Uterus (tissue), 2 donors: Measurements from ENCODE around the gene ART1.

ENCODE experiments used
- POLR2A ChIP-seq, 2 donors: fragments of 450-650 bp; IDR thresholded peaks; one replicate each; pipeline ENCODE4 v1.6.1; 2016; ENCODE audit warnings: antibody characterized with exemption in 2 of 2, mild to moderate bottlenecking in 1 of 2, moderate library complexity in 1 of 2
- TF ChIP-seq, protein P1 (sequence below), 4 experiments: fragments of 200-600 bp in 2 of 4; fragments of 450-650 bp in 2 of 4; sonication (generic) in 2 of 4; IDR thresholded peaks; one replicate each; pipeline ENCODE4 v1.5.1; 2016 to 2019; ENCODE audit warnings: antibody characterized with exemption in 4 of 4, mild to moderate bottlenecking in 2 of 4, moderate library complexity in 1 of 4

GRCh38 chr11:3700910-3701309, 56.0 kb downstream of the ART1 start:
- TF ChIP-seq, protein P1, sequence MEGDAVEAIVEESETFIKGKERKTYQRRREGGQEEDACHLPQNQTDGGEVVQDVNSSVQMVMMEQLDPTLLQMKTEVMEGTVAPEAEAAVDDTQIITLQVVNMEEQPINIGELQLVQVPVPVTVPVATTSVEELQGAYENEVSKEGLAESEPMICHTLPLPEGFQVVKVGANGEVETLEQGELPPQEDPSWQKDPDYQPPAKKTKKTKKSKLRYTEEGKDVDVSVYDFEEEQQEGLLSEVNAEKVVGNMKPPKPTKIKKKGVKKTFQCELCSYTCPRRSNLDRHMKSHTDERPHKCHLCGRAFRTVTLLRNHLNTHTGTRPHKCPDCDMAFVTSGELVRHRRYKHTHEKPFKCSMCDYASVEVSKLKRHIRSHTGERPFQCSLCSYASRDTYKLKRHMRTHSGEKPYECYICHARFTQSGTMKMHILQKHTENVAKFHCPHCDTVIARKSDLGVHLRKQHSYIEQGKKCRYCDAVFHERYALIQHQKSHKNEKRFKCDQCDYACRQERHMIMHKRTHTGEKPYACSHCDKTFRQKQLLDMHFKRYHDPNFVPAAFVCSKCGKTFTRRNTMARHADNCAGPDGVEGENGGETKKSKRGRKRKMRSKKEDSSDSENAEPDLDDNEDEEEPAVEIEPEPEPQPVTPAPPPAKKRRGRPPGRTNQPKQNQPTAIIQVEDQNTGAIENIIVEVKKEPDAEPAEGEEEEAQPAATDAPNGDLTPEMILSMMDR (IDR thresholded peaks at IDR 0.05) = no peak
- no peak for TF ChIP-seq POLR2A (IDR thresholded peaks at IDR 0.05)
